HTR-8/SVneo (cell line): ENCODE results near the gene GBP7.

Experiments
- DNase-seq: peaks from one replicate; pipeline ENCODE4 v3.0.0; 2011; ENCODE audit warnings: low spot score, mixed read lengths; ENCODE audit not compliant: insufficient read length
- FAIRE-seq: peaks from 2 replicates; lab custom pipeline; 2011; peaks lifted over from hg19 to GRCh38; lab: Jason Lieb, UNC

The GBP7 gene

GRCh38 chr1:89125913-89126580 lies 49.8 kb downstream of the GBP7 start, which contains the start of gene GBP2:
TSS of gene GBP2 (minus strand) at chr1:89126114. CDS start at chr1:89121966, 4,148 bp downstream.
- FAIRE-seq (no peak), DNase-seq (peak; percentile 63)

DNA sequence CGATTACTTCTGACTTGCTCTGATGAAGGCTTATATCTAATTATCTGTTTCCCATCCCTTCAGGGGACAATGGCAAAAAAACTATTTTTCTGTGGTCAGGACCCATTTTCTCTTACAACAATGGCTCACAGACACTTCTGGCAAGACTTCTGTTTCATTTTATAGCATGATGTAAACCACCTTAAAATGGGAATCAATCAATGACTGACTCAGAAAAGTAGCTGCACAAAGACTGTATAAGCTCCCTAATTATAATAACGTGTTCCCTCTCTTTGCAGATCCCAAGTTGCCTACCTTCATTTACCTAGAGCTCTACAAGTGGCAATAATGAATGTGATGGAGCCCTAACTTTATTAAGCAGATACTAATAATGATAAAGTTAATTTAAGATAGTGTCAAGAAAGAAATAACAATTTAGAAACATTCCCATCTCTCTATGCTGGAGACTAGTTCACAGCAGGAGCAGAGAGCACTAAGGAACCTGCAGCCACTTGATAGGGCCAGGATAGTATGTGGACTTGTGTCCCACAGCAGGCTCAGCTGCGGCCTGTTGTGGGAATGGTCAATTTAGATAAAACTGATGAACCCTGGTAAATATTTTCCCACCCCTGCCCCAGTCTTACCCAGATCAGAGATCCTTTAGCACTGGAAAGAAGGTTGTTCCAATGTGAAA lies 50.4 kb downstream of the GBP7 start:
- no peak for DNase-seq
- no peak for FAIRE-seq

- DNase-seq = no peak
- no peak for FAIRE-seq
Measured at GRCh38 chr1:89121641-89122040, 54.2 kb downstream of the GBP7 start.

DNA sequence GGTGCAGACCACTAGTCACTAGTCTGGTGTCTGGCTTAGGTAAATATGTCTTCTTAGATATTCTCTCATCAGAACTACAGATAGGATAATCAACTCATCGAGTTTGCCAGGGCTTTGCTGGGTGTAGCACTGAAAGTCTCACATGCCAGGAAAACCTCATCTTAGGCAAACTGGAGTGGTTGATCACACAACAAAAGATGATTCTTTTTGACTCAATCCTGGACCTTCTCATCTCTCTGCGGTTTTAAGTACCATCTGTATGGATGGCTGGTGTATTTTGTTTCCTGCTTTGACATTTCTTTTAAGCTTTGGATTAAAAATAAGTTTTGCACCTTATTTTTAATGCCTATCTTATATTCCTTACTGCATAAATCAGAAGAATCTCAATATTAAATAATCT lies 61.1 kb downstream of the GBP7 start:
- no peak for FAIRE-seq
- no peak for DNase-seq

DNA sequence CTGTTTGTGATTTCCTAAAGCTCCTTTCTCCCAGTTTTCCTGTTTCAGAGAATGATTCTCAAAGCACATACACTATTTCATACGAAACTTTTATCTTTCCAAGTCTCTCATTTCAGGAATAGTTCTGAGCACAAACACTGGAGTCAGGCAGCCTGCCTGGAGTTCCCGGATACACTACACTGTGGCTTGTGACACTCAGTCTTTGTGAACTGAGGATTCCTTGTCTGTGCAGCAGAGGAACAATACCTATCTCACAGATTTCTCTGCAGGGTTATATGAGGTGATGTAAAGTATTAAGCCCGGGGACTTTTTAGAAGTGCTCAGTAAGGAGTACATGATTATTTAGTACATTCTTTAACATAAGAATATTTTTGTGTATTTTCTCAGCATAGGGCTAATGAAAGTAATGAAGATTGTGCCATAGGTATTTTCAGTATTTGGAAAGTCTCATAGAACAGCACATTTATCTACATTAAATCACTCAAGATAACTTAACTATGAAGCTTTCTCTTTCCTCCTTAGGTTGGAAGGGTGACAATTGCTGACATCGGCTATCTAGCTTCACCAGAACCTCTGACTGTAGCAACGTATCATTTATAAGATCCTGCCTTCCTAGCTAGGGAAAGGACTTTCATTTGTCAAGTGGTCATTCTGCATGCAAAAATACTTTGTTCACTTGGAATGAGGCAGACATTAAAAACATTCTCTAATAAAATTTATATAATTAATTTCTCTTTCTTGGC lies 62.8 kb downstream of the GBP7 start:
- FAIRE-seq = no peak
- no peak for DNase-seq

GRCh38 chr1:89104687-89105086 lies 71.1 kb downstream of the GBP7 start:
- no peak for DNase-seq
- FAIRE-seq = no peak

DNA sequence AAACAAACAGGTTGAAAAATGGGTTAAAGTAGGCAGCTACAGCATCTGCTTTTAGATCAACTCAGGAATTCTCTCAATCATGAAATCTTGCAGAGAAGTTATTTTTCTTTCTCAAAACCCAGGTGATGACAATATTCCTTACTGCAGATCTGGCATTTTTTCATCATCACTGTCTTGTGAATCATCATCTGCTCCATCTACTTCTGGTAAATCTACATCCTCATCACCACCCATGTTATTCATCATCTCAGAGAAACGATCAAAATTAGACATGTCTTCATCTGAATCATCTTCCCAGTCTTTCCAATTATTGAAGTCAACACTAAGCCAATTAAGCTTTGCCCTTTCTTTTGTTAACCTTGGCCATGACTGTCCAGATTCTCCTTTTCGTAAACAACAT lies 71.7 kb downstream of the GBP7 start:
- FAIRE-seq = no peak

GRCh38 chr1:89102021-89102420 lies 73.8 kb downstream of the GBP7 start:
- DNase-seq (no peak), FAIRE-seq (no peak)

More for the DNA sequence above, 71.7 kb downstream of the GBP7 start:
- no peak for DNase-seq

GRCh38 chr1:89100412-89100811 lies 75.4 kb downstream of the GBP7 start:
- FAIRE-seq = no peak

GRCh38 chr1:89098857-89099256 lies 76.9 kb downstream of the GBP7 start:
- DNase-seq = no peak

More at GRCh38 chr1:89100412-89100811, 75.4 kb downstream of the GBP7 start:
- no peak for DNase-seq

DNA sequence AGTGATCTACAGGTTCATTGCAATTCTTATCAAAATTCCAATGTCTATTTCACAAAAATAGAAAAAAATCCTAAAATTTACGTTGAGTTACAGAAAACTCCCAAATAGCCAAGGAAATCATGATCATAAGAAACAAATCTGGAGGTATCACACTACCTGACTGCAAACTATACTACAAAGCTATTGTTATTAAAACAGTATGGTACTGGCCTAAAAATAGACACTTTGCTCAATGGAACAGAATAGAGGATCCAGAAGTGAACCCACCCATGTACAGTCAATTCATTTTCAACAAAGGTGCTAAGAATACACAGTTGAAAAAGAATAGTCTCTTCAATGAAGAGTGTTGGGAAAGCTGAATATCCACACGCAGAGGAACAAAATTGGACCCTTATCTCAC lies 80.1 kb downstream of the GBP7 start:
- no peak for FAIRE-seq
- no peak for DNase-seq

More at GRCh38 chr1:89098857-89099256, 76.9 kb downstream of the GBP7 start:
- no peak for FAIRE-seq

- DNase-seq = no peak
- no peak for FAIRE-seq
Measured at GRCh38 chr1:89089962-89090361, 85.8 kb downstream of the GBP7 start.

- DNase-seq (no peak), FAIRE-seq (no peak)
Measured at GRCh38 chr1:89088572-89088971, 87.2 kb downstream of the GBP7 start.

GRCh38 chr1:89087241-89087640 lies 88.6 kb downstream of the GBP7 start:
- FAIRE-seq = no peak

GRCh38 chr1:89085781-89086180 lies 90.0 kb downstream of the GBP7 start:
- FAIRE-seq (no peak), DNase-seq (no peak)

More at GRCh38 chr1:89087241-89087640, 88.6 kb downstream of the GBP7 start:
- no peak for DNase-seq
